Activated CD8-positive, alpha-beta memory T cell treated with anti-CD3 and anti-CD28 coated beads, Interleukin-2, amount 50 U/mL, for 24 hours (primary cell): ENCODE data around the gene LCORL.
"Not testable (repeated sequence)": the region's sequence is repeated elsewhere in the genome, so short reads cannot be mapped to it uniquely, and the experiment has no call there.

Source experiments
- DNase-seq: peaks from one replicate; pipeline ENCODE4 v3.0.0-alpha.2; 2020; ENCODE audit errors: extremely low read depth

Gene LCORL

GRCh38 chr4:17933126-17933525 is 88.4 kb downstream of the LCORL start:
- no peak for DNase-seq

DNA sequence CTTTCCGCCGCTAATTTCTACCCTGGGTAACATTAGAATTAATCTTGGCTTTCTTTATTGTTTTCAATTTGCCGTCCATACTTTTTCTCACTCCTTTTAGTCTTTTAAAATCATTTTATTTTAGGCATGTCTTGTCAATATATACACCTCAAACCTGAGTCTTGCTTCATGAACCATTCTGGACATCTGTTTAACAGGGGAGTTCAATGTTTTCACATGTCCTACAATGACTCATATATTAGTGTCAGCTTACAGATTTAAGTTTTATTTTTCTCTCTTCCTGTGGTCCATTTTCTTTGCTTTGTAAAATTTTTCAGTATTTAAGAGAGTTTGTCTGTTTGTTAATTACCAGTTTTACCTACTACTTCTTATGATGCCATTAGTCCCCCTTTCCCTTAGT is 89.5 kb downstream of the LCORL start:
- DNase-seq: no peak

GRCh38 chr4:17930256-17930655 is 91.3 kb downstream of the LCORL start:
- DNase-seq: no peak

DNA sequence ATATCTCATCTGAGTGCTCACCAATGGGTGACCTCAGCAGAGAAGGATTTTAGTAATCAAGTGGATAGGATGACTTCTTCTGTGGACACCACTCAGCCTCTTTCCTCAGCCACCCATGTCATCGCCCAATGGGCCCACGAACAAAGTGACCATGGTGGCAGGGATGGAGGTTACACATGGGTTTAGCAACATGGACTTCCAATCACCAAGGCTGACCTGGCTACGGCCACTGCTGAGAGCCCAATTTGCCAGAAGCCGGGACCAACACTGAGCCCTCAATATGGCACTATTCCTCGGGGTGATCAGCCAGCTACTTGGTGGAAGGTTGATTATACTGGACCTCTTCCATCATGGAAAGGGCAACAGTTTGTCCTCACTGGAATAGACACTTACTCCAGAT is 97.4 kb downstream of the LCORL start:
- DNase-seq: no peak

- DNase-seq: no peak
Observed at GRCh38 chr4:17921451-17921850, 100.1 kb downstream of the LCORL start.

- no peak for DNase-seq
Observed at GRCh38 chr4:17920681-17921080, 100.9 kb downstream of the LCORL start.

DNA sequence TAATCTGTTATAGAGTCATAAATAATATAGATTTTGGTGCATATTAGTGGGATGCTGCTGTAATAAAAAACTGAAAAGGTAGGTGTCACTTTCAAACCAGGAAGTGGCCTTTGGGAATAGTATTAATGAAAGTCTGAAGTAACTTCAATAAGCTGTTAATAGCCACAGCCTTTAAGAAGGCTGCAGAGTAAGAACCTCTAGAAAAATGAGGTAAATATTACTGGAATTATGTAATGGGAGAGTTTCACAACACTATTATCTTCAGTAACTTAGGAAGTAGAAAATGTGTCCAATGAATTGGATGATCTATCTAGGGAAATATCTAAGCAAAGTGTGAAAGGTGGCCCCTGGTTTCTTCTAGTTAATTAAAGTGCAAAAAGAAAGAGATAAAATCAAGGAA is 106.1 kb downstream of the LCORL start:
- no peak for DNase-seq

- no peak for DNase-seq
Observed at GRCh38 chr4:17912011-17912410, 109.5 kb downstream of the LCORL start.

DNA sequence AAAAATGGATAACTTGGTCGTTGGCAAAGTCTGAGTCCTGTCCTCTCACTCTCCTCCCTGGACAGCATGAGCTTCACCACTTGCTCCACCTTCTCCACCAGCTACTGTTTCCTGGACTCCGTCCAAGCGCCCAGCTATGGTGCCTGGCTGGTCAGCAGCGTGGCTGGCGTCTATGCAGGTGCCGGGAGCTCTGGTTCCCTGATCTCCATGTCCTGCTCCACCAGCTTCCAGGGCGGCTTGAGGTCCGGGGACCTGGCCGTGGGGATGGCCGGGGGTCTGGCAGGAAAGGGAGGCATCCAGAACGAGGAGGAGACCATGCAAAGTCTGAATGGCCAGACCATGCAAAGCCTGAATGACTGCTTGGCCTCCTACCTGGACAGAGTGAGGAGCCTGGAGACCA is 109.9 kb downstream of the LCORL start:
- no peak for DNase-seq

DNA sequence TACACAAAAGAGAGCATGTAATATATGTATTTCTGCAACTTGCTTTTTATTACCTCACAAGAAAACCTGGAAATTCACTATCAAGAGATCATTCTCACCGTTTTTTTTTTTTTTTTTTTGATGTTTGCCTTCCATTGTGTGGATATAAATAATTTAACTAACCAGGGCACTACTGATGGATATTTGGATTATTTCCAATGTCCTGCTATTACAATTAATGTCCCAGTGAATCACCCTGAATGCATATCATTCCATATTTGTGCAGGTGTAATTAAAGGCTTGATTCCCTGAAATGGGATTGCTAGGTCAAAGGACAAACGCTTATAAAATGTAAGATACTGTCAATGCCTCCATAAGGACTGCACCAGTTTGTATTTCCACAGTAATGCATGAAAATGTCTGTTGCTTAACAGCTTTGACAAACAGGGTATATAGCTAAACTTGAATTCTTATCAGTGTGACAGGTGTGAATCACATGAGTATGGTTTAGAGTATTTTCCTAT is 123.0 kb downstream of the LCORL start:
- DNase-seq: no peak

GRCh38 chr4:17895481-17895880 is 126.1 kb downstream of the LCORL start:
- DNase-seq: no peak

DNA sequence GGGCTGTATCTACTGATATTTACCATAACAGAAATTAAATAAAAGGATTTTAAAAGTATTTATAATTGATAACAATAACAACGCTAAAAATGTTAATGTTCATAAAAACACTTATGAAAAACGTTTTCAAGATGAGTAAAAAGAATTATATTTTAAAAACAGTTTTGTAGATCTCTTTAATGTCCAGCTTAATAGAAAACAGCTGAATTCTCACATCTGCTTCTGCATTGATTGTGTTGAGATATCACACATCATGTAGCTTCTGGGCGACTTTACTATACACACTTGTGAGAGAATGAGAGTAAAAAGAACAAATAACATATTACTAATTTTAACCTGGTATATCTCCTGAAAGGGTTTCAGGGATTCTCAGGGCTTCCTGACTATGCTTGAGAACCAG is 127.1 kb downstream of the LCORL start:
- DNase-seq: no peak

GRCh38 chr4:17889692-17890091 is 131.9 kb downstream of the LCORL start:
- no peak for DNase-seq

DNA sequence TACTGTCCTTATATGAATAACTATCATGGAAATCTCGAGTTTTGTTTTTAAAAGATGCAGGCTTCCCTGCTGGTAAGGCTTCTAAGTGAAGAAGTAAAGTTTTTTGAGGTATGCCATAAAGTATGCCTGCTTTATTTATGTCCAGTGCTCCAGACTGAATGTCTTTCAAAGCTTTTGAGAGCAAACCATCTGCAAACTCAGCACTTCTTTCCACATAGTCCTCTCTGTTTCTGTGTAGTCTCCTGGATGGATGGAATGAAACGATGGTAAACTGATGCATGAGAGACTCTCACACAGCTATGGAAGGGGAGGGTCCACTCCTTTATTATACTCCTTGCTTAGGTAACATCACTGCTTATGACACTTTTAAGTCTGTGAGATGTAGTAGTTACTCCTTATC is 137.0 kb downstream of the LCORL start:
- DNase-seq: no peak

GRCh38 chr4:17884063-17884462 is 137.5 kb downstream of the LCORL start:
- DNase-seq: no peak

GRCh38 chr4:17877661-17878060 is 143.9 kb downstream of the LCORL start:
- no peak for DNase-seq

- no peak for DNase-seq
Observed at GRCh38 chr4:17876943-17877342, 144.6 kb downstream of the LCORL start.

- DNase-seq: no peak
Observed at GRCh38 chr4:17875402-17876070, 146.0 kb downstream of the LCORL start.

DNA sequence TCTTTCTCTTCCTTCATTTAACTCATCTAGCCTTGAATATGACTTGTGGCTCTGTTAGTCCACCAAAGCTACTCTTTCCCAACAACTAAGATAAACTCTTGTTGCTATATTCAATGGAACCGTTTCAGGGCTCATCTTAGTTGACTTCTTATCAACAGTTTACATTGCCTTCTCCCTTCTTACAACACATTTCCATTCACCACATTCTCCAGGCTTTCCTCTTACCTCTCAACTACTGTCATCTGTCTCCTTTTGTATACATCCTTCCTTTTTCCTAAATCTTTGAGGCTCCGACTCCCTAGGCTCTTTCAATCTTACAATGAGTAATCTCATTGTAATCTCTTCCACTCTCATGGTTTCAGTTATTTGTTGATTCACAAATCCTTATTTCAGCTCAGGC is 152.2 kb downstream of the LCORL start:
- DNase-seq: no peak

GRCh38 chr4:17867276-17867675 is 154.3 kb downstream of the LCORL start:
- no peak for DNase-seq

- DNase-seq: no peak
Observed at GRCh38 chr4:17866810-17867209, 154.7 kb downstream of the LCORL start.

DNA sequence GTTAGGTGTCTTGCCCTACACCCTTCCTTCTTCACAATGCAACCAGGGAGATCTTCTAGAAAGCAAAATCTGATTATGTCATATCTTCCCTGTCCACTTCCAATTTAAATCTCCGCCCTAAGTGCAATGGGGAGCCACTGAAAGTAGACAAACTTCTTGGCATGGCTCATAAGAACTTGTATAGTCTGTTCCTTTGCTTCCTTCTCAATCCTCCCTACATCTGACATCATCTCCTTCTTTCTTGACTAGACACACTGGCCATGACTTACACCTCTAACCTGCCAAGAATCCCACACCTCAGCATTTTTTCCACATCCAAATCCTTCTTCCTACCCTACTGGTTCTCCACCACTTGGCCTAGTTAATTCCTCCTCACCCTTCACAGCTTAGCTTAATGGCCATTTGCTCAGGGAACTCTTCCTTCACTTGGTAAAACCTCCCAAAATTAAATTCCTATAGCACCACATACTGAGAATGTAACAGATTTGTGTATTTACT is 155.6 kb downstream of the LCORL start:
- no peak for DNase-seq

- not testable (repeated sequence) for DNase-seq
Observed at GRCh38 chr4:17861906-17862305, 159.6 kb downstream of the LCORL start.
